ENCODE data around the gene DYNC1I1.

DNA sequence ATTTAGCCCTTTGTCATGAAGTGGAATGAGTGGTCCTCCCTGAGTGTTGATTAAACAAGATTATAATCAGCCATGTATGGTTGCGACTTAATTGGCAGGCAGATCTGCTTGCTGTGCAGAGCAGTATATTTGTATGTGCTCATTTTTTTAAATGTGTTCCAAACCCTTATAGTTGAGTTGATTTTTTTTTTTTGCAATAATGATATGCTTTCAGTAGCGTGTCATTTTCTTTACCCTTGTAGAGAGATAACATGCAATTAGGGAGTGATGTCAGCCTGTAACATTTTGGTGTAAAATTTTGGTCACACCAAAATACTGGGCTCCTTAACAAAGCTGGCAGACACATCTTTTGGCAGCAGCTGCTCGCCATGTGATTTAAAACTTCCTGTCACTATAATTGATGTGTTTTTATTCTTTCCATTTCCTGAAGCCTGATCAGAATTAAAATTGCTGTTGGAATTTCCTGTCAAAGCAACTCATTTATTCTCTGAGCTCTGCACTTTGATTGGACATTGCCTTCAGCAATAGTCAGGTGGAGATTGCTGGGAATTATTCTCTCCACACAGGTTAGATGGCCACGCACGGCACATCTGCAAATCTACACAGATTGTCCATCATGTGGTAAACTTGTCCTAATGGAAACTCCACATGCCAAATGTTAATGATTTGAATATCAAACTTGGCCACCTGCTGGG lies 125.3 kb downstream of the DYNC1I1 start:
- TF ChIP-seq, protein P1, sequence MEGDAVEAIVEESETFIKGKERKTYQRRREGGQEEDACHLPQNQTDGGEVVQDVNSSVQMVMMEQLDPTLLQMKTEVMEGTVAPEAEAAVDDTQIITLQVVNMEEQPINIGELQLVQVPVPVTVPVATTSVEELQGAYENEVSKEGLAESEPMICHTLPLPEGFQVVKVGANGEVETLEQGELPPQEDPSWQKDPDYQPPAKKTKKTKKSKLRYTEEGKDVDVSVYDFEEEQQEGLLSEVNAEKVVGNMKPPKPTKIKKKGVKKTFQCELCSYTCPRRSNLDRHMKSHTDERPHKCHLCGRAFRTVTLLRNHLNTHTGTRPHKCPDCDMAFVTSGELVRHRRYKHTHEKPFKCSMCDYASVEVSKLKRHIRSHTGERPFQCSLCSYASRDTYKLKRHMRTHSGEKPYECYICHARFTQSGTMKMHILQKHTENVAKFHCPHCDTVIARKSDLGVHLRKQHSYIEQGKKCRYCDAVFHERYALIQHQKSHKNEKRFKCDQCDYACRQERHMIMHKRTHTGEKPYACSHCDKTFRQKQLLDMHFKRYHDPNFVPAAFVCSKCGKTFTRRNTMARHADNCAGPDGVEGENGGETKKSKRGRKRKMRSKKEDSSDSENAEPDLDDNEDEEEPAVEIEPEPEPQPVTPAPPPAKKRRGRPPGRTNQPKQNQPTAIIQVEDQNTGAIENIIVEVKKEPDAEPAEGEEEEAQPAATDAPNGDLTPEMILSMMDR (IDR thresholded peaks at IDR 0.05), result no peak
- TF ChIP-seq EP300 (IDR thresholded peaks at IDR 0.05), result no peak

Measured in suprapubic skin (tissue), 3 donors.